SK-MEL-5 (cell line): ENCODE results near the gene CAPZA2. TPM values are rescaled to one million over a fixed set of nuclear protein-coding genes. Genes with fewer than 3 reads are reported as not detected.
"Not testable (repeated sequence)": the region's sequence is repeated elsewhere in the genome, so short reads cannot be mapped to it uniquely, and the experiment has no call there.

ENCODE experiments used
- DNase-seq: peaks from one replicate; pipeline ENCODE4 v3.0.0-alpha.2; 2016; ENCODE audit warnings: low read depth, low spot score
- in situ Hi-C: cut with HindIII; loops from 2 replicates; pipeline ENCODE4 v1.10.0; 2016; ENCODE audit warnings: low sequenced_read_pairs, high pct_unique_total_duplicates, low pct_unique_long_range_greater_than_20kb
- small RNA-seq, 2 experiments: library from RNA; depleted of rRNA; stranded (forward); fragments of <200 nt; gene quantifications; one replicate each; pipeline ENCODE3, GENCODE V24; 2014
- total RNA-seq: library from RNA; depleted of rRNA; stranded (reverse); fragments of >200 nt; shearing (Covaris generic); gene quantifications from 2 replicates; pipeline ENCODE4 v1.2.3, GENCODE V29; 2014; rRNA removed

Gene CAPZA2
- total RNA-seq, 1 experiment from 2014 or later, result 252 TPM

DNA sequence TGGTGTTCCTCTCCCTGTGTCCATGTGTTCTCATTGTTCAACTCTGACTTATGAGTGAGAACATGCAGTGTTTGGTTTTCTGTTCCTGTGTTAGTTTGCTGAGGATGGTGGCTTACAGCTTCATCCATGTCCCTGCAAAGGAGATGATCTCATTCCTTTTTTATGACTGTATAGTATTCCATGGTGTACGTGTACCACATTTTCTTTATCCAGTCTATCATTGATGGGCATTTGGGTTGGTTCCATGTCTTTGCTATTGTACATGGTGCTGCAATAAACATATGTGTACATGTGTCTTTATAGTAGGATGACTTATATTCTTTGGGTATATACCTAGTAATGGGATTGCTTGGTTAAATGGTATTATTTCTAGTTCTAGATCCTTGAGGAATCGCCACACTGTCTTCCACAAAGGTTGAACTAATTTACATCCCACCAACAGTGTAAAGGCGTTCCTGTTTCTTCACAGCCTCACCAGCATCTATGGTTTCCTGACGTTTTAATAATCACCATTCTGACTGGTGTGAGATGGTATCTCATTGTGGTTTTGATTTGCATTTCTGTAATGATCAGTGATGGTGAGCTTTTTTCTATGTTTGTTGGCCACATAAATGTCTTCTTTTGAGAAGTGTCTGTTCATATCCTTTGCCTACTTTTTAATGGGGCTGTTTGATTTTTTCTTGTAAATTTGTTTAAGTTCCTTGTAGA, 99.7 kb downstream of the CAPZA2 start:
- DNase-seq, in situ Hi-C loops: not testable (repeated sequence)

DNA sequence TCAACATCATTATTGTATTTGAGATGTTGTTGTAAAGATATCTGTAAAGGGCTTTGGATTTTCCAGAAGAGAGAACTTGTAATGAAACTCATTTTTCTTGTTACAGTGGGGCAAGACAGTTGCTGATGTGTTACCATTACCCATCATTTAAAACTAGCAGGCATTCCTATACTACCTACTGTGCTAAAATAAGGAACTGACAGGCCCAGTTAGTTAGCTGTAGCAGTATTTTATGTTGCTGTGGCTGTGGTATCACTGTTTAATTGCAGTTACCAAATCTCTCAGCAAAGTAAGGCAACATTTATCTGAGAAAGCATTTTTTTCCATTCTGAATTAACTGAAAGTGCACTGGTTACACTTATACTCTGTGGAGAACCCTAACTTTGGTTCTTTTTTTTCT, 100.8 kb downstream of the CAPZA2 start:
- no peak for DNase-seq
- in situ Hi-C loops, result no loop called here

DNA sequence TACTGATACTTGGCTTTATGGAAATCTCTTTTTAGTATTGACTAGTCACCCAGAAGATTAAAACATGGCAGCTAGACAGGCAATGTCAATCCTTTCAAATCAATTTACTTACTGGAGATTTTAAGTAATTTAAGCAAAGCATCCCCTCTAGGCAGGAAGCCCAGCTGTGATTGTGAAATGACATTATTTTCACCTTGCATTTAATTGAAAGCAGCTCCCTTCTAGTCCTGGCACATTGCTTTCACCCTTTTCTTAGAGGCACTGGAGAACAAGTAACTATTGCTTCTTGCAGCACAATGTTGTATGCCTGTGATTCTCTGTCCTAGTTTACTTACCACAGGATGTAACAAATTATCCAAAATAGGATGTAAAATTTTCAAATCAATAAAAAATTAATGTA, 104.2 kb downstream of the CAPZA2 start:
- in situ Hi-C loops, result no loop called here

DNA sequence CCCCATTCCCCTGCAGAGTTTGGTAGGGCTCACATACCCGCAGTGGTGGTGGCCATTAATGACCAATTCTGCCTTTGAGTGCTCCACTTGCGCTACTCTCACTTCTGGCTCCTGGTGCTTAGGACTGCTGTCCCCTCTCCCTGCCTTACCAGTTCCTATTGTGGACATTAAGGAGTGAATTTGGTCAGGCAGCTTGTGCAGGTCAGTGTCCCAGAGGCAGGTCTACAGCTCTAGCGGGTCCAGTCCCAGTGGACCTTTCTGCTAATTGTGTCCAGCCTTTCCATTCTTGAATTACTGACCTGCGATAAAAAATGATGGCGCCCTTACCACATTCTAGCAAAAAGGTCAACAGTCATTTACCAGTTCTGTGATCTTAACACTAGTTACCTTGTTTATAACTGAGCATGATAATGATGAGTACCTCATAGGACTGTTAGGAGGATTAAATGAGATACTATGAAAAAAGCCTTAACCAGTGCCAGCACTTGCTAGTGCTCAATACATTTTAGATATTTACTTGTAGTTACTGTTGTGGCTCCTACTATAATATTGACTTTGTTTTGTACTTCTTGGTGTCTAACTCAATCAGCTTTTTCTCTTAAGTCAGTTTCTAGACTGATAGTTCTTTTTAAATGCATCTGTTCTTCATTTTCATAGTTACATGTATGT, 105.0 kb downstream of the CAPZA2 start:
- no peak for DNase-seq
- in situ Hi-C loops, result no loop called here

More for the DNA sequence above, 104.2 kb downstream of the CAPZA2 start:
- no peak for DNase-seq

DNA sequence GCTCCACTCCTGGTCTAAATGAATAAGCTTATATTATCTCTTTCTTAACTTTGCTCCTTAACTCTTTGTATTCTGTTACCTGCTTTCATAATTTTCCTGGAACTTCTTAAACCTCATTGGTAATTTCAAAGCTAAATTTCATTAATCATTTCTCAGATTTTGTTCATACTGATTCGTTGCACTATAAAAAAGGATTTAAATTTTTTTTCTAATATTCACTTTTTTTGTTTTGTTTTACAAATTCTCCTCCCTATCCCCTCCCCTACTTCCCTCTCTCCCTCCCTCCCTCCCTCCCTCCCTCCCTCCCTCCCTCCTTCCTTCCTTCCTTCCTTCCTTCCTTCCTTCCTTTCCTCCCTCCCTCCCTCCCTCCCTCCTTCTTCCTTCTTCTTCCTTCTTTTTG, 105.6 kb downstream of the CAPZA2 start:
- in situ Hi-C loops, result no loop called here
- DNase-seq, result no peak

DNA sequence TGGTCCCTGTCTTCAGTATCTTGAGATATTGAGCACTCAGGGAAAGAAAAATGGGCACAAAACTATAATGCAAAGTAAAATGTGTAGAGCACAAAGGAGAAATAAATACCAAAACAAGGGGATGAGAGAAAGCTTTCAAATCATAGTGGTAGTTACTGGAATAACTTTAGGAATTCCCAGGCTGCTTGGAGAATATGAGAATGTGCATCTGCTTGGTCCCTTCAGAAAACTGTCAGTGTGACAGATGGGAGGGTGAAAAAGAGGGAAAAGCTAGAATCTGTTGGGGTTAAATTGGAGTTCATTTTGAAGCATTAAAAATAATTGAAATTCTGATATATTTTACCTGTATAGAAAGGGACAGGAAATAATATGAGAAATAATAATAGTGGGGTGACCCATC, 106.2 kb downstream of the CAPZA2 start:
- DNase-seq, result no peak
- in situ Hi-C loops, result no loop called here

DNA sequence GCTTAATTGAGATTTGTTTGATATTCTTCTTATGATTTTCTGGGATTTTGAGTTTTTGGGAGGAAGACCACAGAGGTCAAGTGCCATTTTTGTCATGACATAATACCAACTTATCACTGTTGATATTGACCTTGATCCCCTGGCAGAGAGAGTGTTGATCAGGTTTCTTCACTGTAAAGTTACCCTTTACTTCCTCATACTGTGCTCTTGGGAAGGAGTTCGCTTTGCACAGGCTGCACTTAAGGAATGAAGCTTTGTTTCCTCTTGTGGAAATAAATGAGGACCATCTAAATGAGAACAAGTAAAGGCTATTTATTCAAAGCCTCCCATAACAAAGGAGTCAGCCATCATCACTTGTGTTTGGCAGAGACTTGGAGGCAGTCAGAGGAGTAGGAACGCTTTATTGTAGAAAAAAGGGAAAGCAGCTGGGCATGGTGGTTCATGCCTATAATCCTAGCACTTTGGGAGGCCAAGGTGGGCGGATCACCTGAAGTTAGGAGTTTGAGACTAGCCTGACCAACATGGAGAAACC, 107.0 kb downstream of the CAPZA2 start:
- DNase-seq, result no peak
- in situ Hi-C loops, result no loop called here

DNA sequence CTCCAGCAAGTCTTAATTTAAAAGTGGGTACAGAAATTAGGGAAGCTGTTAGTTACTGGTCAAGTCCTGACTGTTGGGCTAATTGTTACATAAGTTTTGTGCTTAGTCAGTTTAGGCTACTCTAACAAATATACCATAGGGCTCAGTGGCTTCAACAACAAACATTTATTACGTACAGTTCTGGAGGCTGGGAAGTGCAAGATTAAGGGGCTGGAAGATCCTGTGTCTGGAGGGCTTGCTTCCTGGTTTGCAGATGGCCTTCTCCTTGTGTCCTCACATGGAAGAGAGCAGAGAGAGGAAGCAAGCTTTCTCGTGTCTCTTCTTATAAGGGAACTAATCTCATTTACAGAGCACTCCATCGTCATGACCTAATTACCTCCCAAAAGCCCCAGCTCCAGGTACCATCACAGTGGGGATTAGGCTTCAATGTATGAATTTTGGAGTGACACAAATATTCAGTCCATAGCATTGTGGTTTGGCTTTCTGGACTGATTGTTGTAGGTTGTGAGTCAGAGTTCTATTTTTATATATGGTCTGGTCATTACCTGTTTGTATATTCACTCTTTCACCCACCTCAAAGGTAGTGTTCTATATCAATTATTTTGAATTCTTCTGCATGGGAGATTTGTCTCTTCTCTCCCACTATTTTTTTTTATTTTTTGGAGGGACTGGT, 108.0 kb downstream of the CAPZA2 start:
- DNase-seq, result no peak
- in situ Hi-C loops, result no loop called here

DNA sequence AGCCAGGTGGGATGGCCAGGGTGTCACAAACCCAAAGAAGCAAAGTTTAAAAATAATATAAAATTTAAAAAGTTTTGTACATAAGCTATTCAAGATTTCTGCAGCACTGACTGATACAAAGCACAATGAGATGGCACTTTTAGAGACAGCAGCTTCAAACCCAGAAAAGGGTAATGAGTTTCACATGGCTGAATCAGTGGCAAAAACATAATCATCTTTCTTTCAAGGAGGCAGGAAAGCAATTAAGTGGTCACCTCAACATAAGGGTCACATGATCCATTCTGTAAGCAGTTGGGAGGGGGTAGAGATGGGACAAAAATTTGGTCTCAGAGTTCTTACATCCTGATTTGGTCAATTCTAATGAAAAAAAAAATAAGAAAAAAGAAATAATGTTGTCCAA, 108.8 kb downstream of the CAPZA2 start:
- DNase-seq, in situ Hi-C loops: not testable (repeated sequence)

Small RNA genes within 50 kb of the gene (small RNA-seq; reads per million reads assigned to genes)
- gene RF00019 (0 reads per million in 2 experiments), gene RF02179 (0 reads per million in 2 experiments), gene RF02180 (0 reads per million in 2 experiments), gene RF02188 (0 reads per million in 2 experiments), gene RNA5SP239 (0 to 0.10 reads per million in 2 experiments)

Other genes starting within 250 kb of the CAPZA2 start
- 330 and 331 TPM in 2 replicates for gene MET, start 190.4 kb upstream of the CAPZA2 start, total RNA-seq
- 92.5 and 97.3 TPM in 2 replicates for gene ST7, start 90.9 kb downstream of the CAPZA2 start, total RNA-seq